Left lobe of liver (tissue), 2 donors: Measurements from ENCODE around the gene TUBB6. TPM values are rescaled to one million over a fixed set of nuclear protein-coding genes. Genes with fewer than 3 reads are reported as not detected.

Experiments used
- ATAC-seq: fragments of 200-7000 bp; cut with Tn5 transposase; one replicate; pipeline ENCODE4 v1.9.1; 2020; ENCODE audit warnings: mild to moderate bottlenecking, moderate library complexity
- DNase-seq: peaks from one replicate; pipeline ENCODE4 v3.0.0-alpha.2; 2020; ENCODE audit warnings: low spot score
- total RNA-seq: library from RNA; stranded (reverse); gene quantifications from one replicate; pipeline ENCODE4 v1.2.1, GENCODE V29; 2021
- donor health status: DM: no; HTN: no; CAD: no; lungs with moderate emphysema.
- donor health status: DM: no; HTN: yes; CAD: no.

TUBB6 gene
- total RNA-seq, result 5.2 TPM

- peak; percentile 64 for ATAC-seq
These were observed at the start of gene TUBB6 for GRCh38 chr18:12307701-12308385. Gene TUBB6 (plus strand): TSS chr18:12308241. CDS start chr18:12308293, 52 bp downstream.

GRCh38 chr18:12258719-12259705 is 49.0 kb upstream of the TUBB6 start:
- DNase-seq, result no peak
- peak; percentile 20 for ATAC-seq

More at GRCh38 chr18:12307701-12308385, at the start of gene TUBB6:
- peak; percentile 53 for DNase-seq

GRCh38 chr18:12262748-12263147 is 45.3 kb upstream of the TUBB6 start:
- DNase-seq (no peak), ATAC-seq (no peak)

- no peak for ATAC-seq
- DNase-seq, result no peak
These were observed 43.2 kb upstream of the TUBB6 start for GRCh38 chr18:12264864-12265263.

GRCh38 chr18:12271376-12272235 is 36.4 kb upstream of the TUBB6 start:
- ATAC-seq (peak; percentile 98), DNase-seq (peak; percentile 82)

- DNase-seq, result no peak
- no peak for ATAC-seq
These were observed 33.2 kb upstream of the TUBB6 start for GRCh38 chr18:12274793-12275192.

- DNase-seq (no peak), ATAC-seq (no peak)
These were observed 31.1 kb upstream of the TUBB6 start for GRCh38 chr18:12276736-12277554.

- no peak for DNase-seq
- no peak for ATAC-seq
These were observed 29.8 kb upstream of the TUBB6 start for GRCh38 chr18:12278215-12278671.

GRCh38 chr18:12278741-12279682 is 29.0 kb upstream of the TUBB6 start:
- DNase-seq (no peak), ATAC-seq (peak; percentile 73)

GRCh38 chr18:12279781-12280531 is 28.1 kb upstream of the TUBB6 start:
- ATAC-seq, result no peak
- no peak for DNase-seq

- DNase-seq (no peak), ATAC-seq (no peak)
These were observed 26.2 kb upstream of the TUBB6 start for GRCh38 chr18:12281861-12282260.

- no peak for ATAC-seq
These were observed 25.5 kb upstream of the TUBB6 start for GRCh38 chr18:12282442-12283039.

GRCh38 chr18:12283256-12283655 is 24.8 kb upstream of the TUBB6 start:
- DNase-seq, result no peak
- no peak for ATAC-seq

More at GRCh38 chr18:12282442-12283039, 25.5 kb upstream of the TUBB6 start:
- DNase-seq, result no peak

- ATAC-seq, result no peak
These were observed 24.4 kb upstream of the TUBB6 start for GRCh38 chr18:12283666-12284065.

GRCh38 chr18:12287131-12287681 is 20.8 kb upstream of the TUBB6 start:
- ATAC-seq, result peak; percentile 36
- DNase-seq, result no peak

More at GRCh38 chr18:12283666-12284065, 24.4 kb upstream of the TUBB6 start:
- DNase-seq, result no peak

GRCh38 chr18:12287684-12288402 is 20.2 kb upstream of the TUBB6 start:
- ATAC-seq (peak; percentile 79), DNase-seq (no peak)

- DNase-seq (no peak), ATAC-seq (no peak)
These were observed 19.7 kb upstream of the TUBB6 start for GRCh38 chr18:12288403-12288755.
